ENCODE data around the gene DCAF10. TPM values are rescaled to one million over a fixed set of nuclear protein-coding genes. Genes with fewer than 3 reads are reported as not detected.
"Not testable (repeated sequence)": the region's sequence is repeated elsewhere in the genome, so short reads cannot be mapped to it uniquely, and the experiment has no call there.

The DCAF10 gene
- total RNA-seq, 1 experiment from 2014 or later = 22.6 TPM

DNA sequence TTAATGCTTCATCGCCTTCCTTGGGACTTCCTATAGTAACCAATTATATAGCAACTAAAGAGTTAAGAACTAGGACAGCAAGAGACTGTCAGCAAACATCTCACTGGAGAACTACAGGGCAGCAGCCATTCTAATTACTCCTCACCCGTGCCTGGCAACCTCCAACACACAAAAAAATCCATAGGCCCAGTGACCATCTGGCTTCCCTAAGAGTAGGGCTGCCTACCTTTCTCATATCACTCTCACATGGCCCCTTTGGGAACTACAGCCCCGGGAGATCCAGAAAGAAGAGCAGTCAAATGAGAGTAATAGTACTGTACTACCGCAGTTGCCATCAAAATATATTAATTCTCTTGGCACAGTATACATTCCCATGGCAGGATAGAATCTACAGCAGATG, 5.7 kb downstream of the DCAF10 start:
- Histone ChIP-seq H3K27ac (no peak overlapping the region), H3K36me3 (ENCODE audit: low read depth) (no peaks in the 10 kb centered on the region), H3K4me3 (no peak overlapping the region), H3K4me2 (no peak overlapping the region), H3F3A (ENCODE audit: insufficient read depth, low read depth) (0 out of 2 replicates have a peak, but pooled peaks cover 4% of the 10 kb centered on the region), H3K4me1 (replicated peaks; ENCODE audit: insufficient read depth) (peaks cover 16% of the 10 kb centered on the region), H4K20me1 (ENCODE audit: insufficient read depth) (peaks cover 28% of the 10 kb centered on the region), H3K79me2 (ENCODE audit: low read depth) (peaks cover 61% of the 10 kb centered on the region), H3K9me3 (ENCODE audit: insufficient read depth, low read depth) (no peaks in the 10 kb centered on the region), H2AFZ (no peak overlapping the region), H3K27me3 (ENCODE audit: insufficient read depth, low read depth) (no peaks in the 10 kb centered on the region), H3K9me2 (ENCODE audit: insufficient read depth) (no peaks in the 10 kb centered on the region)
- BruUV-seq (replicated peaks) = no TSS peak
- POLR2A ChIA-PET (ENCODE audit: unreplicated experiment) = no interaction called here
- CTCF ChIA-PET = no interaction called here
- intact Hi-C loops (cut with micrococcal nuclease; ENCODE audit: unreplicated experiment) = no loop called here
- DNase-seq = no peak
- TF ChIP-seq EZH2 (IDR thresholded peaks at IDR 0.05; ENCODE audit: low read depth) = no peak
- TF ChIP-seq, protein P1, sequence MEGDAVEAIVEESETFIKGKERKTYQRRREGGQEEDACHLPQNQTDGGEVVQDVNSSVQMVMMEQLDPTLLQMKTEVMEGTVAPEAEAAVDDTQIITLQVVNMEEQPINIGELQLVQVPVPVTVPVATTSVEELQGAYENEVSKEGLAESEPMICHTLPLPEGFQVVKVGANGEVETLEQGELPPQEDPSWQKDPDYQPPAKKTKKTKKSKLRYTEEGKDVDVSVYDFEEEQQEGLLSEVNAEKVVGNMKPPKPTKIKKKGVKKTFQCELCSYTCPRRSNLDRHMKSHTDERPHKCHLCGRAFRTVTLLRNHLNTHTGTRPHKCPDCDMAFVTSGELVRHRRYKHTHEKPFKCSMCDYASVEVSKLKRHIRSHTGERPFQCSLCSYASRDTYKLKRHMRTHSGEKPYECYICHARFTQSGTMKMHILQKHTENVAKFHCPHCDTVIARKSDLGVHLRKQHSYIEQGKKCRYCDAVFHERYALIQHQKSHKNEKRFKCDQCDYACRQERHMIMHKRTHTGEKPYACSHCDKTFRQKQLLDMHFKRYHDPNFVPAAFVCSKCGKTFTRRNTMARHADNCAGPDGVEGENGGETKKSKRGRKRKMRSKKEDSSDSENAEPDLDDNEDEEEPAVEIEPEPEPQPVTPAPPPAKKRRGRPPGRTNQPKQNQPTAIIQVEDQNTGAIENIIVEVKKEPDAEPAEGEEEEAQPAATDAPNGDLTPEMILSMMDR (conservative IDR thresholded peaks at IDR 0.05) = no peak

DNA sequence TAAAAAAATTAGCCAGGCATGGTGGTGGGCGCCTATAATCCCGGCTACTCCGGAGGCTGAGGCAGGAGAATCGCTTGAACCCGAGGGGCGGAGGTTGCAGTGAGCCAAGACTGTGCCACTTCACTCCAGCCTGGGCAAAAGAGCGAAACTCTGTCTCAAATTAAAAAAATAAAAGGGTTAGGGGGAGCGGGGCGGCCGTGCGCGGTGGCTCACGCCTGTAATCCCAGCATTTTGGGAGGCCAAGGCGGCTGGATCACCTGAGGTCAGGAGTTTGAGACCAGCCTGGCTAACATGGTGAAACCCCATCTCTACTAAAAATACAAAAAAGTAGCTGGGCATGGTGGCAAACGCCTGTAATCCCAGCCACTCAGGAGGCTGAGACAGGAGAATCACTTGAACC, 9.1 kb downstream of the DCAF10 start:
- H3K9me3 ChIP-seq (ENCODE audit: insufficient read depth, low read depth); H3K9me2 ChIP-seq (ENCODE audit: insufficient read depth); H3K27me3 ChIP-seq (ENCODE audit: insufficient read depth, low read depth); H3F3A ChIP-seq (ENCODE audit: insufficient read depth, low read depth); BruUV-seq (replicated peaks); DNase-seq; intact Hi-C loops (cut with micrococcal nuclease; ENCODE audit: unreplicated experiment); CTCF ChIA-PET; H4K20me1 ChIP-seq (ENCODE audit: insufficient read depth); H3K4me1 ChIP-seq (replicated peaks; ENCODE audit: insufficient read depth); POLR2A ChIA-PET (ENCODE audit: unreplicated experiment); H3K36me3 ChIP-seq (ENCODE audit: low read depth); H3K4me3 ChIP-seq; H3K27ac ChIP-seq; H2AFZ ChIP-seq; H3K4me2 ChIP-seq: not testable (repeated sequence)
- H3K79me2 ChIP-seq (ENCODE audit: low read depth) = peaks cover 27% of the 10 kb centered on the region

DNA sequence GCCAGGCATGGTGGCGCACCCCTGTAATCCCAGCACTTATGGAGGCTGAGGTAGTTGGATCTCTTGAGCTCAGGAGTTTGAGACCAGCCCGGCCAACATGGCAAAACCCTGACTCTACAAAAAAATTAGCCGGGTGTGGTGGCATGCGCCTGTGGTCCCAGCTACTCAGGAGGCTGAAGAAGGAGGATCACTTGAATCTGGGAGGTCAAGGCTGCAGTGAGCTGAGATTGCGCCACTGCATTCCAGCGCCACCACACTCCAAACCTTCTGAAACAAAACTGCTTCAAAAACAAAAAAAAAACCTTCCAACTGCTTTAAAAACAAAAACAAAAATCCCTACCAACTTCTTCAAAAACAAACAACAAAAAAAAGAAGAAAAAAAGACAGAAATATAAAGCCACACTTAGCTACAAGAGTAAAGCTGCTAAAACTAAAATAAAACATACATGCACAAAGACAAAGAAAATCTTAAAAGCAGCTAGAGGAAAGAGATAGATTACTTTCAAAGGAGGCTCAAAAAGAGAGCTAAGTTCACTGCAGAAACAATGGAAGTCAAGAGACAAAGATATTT, 11.4 kb downstream of the DCAF10 start:
- CTCF ChIA-PET = no interaction called here
- intact Hi-C loops (cut with micrococcal nuclease; ENCODE audit: unreplicated experiment) = no loop called here
- no TSS peak for BruUV-seq (replicated peaks)
- POLR2A ChIA-PET (ENCODE audit: unreplicated experiment) = no interaction called here
- peaks cover 5% of the 10 kb centered on the region; the same call in 1 of the 2 replicates for H4K20me1 ChIP-seq (ENCODE audit: insufficient read depth)
- H3K4me3 ChIP-seq = no peak overlapping the region
- H3K36me3 ChIP-seq (ENCODE audit: low read depth) = no peaks in the 10 kb centered on the region
- H3K79me2 ChIP-seq (ENCODE audit: low read depth) = peaks cover 13% of the 10 kb centered on the region; the same call in 1 of the 2 replicates
- DNase-seq = no peak
- TF ChIP-seq, protein P1 (conservative IDR thresholded peaks at IDR 0.05) = no peak
- TF ChIP-seq EZH2 (IDR thresholded peaks at IDR 0.05; ENCODE audit: low read depth) = no peak
- H3K27ac ChIP-seq = no peak overlapping the region
- no peaks in the 10 kb centered on the region for H3K27me3 ChIP-seq (ENCODE audit: insufficient read depth, low read depth)
- no peaks in the 10 kb centered on the region for H3K9me2 ChIP-seq (ENCODE audit: insufficient read depth)
- no peaks in the 10 kb centered on the region for H3K9me3 ChIP-seq (ENCODE audit: insufficient read depth, low read depth)
- H3F3A ChIP-seq (ENCODE audit: insufficient read depth, low read depth) = no peaks in the 10 kb centered on the region
- H3K4me2 ChIP-seq = no peak overlapping the region
- no peaks in the 10 kb centered on the region for H3K4me1 ChIP-seq (replicated peaks; ENCODE audit: insufficient read depth)
- H2AFZ ChIP-seq = no peak overlapping the region
